ENCODE data around the gene MRPS35. TPM values are rescaled to one million over a fixed set of nuclear protein-coding genes. Genes with fewer than 3 reads are reported as not detected.

Gene MRPS35
- 40.1 TPM for total RNA-seq
- polyA plus RNA-seq (ENCODE audit: insufficient read depth, low read depth, low replicate concordance): 97.8 TPM
- long read RNA-seq, donor 1, transcript MRPS35-201 (8 exons, 1,888 nt): major isoform, 22 of 22 reads
- long read RNA-seq, donor 1, partial matches to known transcripts: 0 of 22 reads
- long read RNA-seq, donor 1, other reads (novel, unspliced or antisense): 0 of 22 reads
- long read RNA-seq, donor 2, transcript MRPS35-201 (8 exons, 1,888 nt): major isoform, 31 of 66 reads
- long read RNA-seq, donor 2, partial matches to known transcripts: 34 of 66 reads
- long read RNA-seq, donor 2, other reads (novel, unspliced or antisense): 0 of 66 reads
- long read RNA-seq, donor 3, transcript MRPS35-201 (8 exons, 1,888 nt): major isoform, 40 of 40 reads
- long read RNA-seq, donor 3, partial matches to known transcripts: 0 of 40 reads
- long read RNA-seq, donor 3, other reads (novel, unspliced or antisense): 0 of 40 reads
- long read RNA-seq, donor 4, transcript MRPS35-201 (8 exons, 1,888 nt): major isoform, 28 of 28 reads
- long read RNA-seq, donor 4, partial matches to known transcripts: 0 of 28 reads
- long read RNA-seq, donor 4, other reads (novel, unspliced or antisense): 0 of 28 reads
- long read RNA-seq, donor 5, partial matches to known transcripts: 0 of 2 reads
- long read RNA-seq, donor 5, other reads (novel, unspliced or antisense): 0 of 2 reads
- long read RNA-seq, donor 6, transcript MRPS35-201 (8 exons, 1,888 nt): major isoform, 58 of 65 reads
- long read RNA-seq, donor 6, partial matches to known transcripts: 5 of 65 reads
- long read RNA-seq, donor 6, other reads (novel, unspliced or antisense): 0 of 65 reads
- long read RNA-seq, donor 7, transcript MRPS35-201 (8 exons, 1,888 nt): major isoform, 67 of 76 reads
- long read RNA-seq, donor 7, partial matches to known transcripts: 4 of 76 reads
- long read RNA-seq, donor 7, other reads (novel, unspliced or antisense): 5 of 76 reads
- long read RNA-seq, donor 8, transcript MRPS35-201 (8 exons, 1,888 nt): major isoform, 26 of 26 reads
- long read RNA-seq, donor 8, partial matches to known transcripts: 0 of 26 reads
- long read RNA-seq, donor 8, other reads (novel, unspliced or antisense): 0 of 26 reads
- long read RNA-seq, donor 9, transcript MRPS35-201 (8 exons, 1,888 nt): major isoform, 12 of 26 reads
- long read RNA-seq, donor 9, partial matches to known transcripts: 12 of 26 reads
- long read RNA-seq, donor 9, other reads (novel, unspliced or antisense): 0 of 26 reads
- long read RNA-seq, donor 10, transcript MRPS35-201 (8 exons, 1,888 nt): major isoform, 29 of 29 reads
- long read RNA-seq, donor 10, partial matches to known transcripts: 0 of 29 reads
- long read RNA-seq, donor 10, other reads (novel, unspliced or antisense): 0 of 29 reads

- H3K9me3 ChIP-seq (ENCODE audit: control insufficient read depth in 2 of 3, insufficient read depth in 1 of 3, low read length in 3 of 3): no peaks in the 10 kb centered on the region
- H3K9ac ChIP-seq (ENCODE audit: low read length in 3 of 3): peak within 1 kb of the TSS; percentile 80 to 93 (median 86)
- H3K4me3 ChIP-seq (ENCODE audit: low read length in 3 of 3): peak within 1 kb of the TSS; percentile 89 to 97 (median 93)
- DNase-seq: peak; percentile 93 to 96 (median 95)
- peak within 1 kb of the TSS; percentile 26 to 76 for H3K27ac ChIP-seq (ENCODE audit: low read depth in 2 of 2, low read length in 2 of 2)
- H3K27me3 ChIP-seq (ENCODE audit: control insufficient read depth, insufficient read depth, low read length): no peaks in the 10 kb centered on the region
- no peaks in the 10 kb centered on the region for H3K36me3 ChIP-seq (ENCODE audit: control insufficient read depth in 2 of 3, insufficient read depth in 3 of 3, low read length in 3 of 3)
- TF ChIP-seq CTCF (IDR thresholded peaks at IDR 0.05; ENCODE audit: borderline replicate concordance, extremely low read depth, insufficient read depth): no peak
- H3K4me1 ChIP-seq (ENCODE audit: control insufficient read depth in 2 of 3, insufficient read depth in 2 of 3, low read depth in 1 of 3, low read length in 3 of 3): peaks cover 0 to 4% (median 4%) of the 10 kb centered on the region in 3 donors
- no peak for FAIRE-seq
- intact Hi-C loops (cut with DNase I): no loop called here
Observed at GRCh38 chr12:27710592-27711316, at the start of gene MRPS35. Gene MRPS35 (plus strand): TSS chr12:27710832. CDS start chr12:27710844, 12 bp downstream.

- FAIRE-seq: no peak
- Histone ChIP-seq H3K9me3 (ENCODE audit: control insufficient read depth in 2 of 3, insufficient read depth in 1 of 3, low read length in 3 of 3) (no peaks in the 10 kb centered on the region), H3K36me3 (ENCODE audit: control insufficient read depth in 2 of 3, insufficient read depth in 3 of 3, low read length in 3 of 3) (peaks cover 8 to 47% (median 21%) of the 10 kb centered on the region in 3 donors), H3K9ac (ENCODE audit: low read length in 3 of 3) (no peak overlapping the region), H3K4me3 (ENCODE audit: low read length in 3 of 3) (no peak overlapping the region), H3K27ac (ENCODE audit: low read depth in 2 of 2, low read length in 2 of 2) (no peak overlapping the region), H3K27me3 (ENCODE audit: control insufficient read depth, insufficient read depth, low read length) (no peaks in the 10 kb centered on the region), H3K4me1 (ENCODE audit: control insufficient read depth in 2 of 3, insufficient read depth in 2 of 3, low read depth in 1 of 3, low read length in 3 of 3) (no peaks in the 10 kb centered on the region)
- no peak for DNase-seq
- no peak for TF ChIP-seq CTCF (IDR thresholded peaks at IDR 0.05; ENCODE audit: borderline replicate concordance, extremely low read depth, insufficient read depth)
- intact Hi-C loops (cut with DNase I): no loop called here
Observed at GRCh38 chr12:27665704-27666103, 44.9 kb upstream of the MRPS35 start.

DNA sequence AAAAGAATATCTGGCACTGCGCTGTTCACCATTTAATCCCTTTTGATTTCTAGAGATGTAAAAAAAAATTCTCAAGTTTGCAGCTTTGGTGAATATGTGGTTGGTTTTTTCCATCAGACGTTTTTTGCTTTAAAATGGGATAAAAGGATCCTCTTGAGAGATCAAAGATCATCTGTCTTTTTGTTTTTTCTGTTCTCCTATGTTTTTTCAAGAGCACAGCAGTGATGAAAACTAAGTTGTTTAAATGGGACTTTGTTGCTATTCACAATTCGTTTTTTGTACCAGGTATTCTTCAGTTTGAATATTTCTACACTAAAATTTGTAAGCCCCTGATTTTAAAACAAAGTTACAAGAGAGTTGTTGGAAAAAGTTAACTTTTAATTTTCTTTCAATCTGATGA is 44.1 kb upstream of the MRPS35 start:
- H3K27ac ChIP-seq (ENCODE audit: low read depth in 2 of 2, low read length in 2 of 2): no peak overlapping the region
- intact Hi-C loops (cut with DNase I): no loop called here
- FAIRE-seq (no peak), DNase-seq (no peak)
- H3K4me3 ChIP-seq (ENCODE audit: low read length in 3 of 3): no peak overlapping the region
- H3K36me3 ChIP-seq (ENCODE audit: control insufficient read depth in 2 of 3, insufficient read depth in 3 of 3, low read length in 3 of 3): peaks cover 8 to 39% (median 19%) of the 10 kb centered on the region in 3 donors
- no peak for TF ChIP-seq CTCF (IDR thresholded peaks at IDR 0.05; ENCODE audit: borderline replicate concordance, extremely low read depth, insufficient read depth)
- no peaks in the 10 kb centered on the region for H3K9me3 ChIP-seq (ENCODE audit: control insufficient read depth in 2 of 3, insufficient read depth in 1 of 3, low read length in 3 of 3)
- no peak overlapping the region for H3K9ac ChIP-seq (ENCODE audit: low read length in 3 of 3)
- H3K4me1 ChIP-seq (ENCODE audit: control insufficient read depth in 2 of 3, insufficient read depth in 2 of 3, low read depth in 1 of 3, low read length in 3 of 3): no peaks in the 10 kb centered on the region
- no peaks in the 10 kb centered on the region for H3K27me3 ChIP-seq (ENCODE audit: control insufficient read depth, insufficient read depth, low read length)

Data from kidney (tissue), 22 donors.